ENCODE data around the gene MBTPS2. TPM values are rescaled to one million over a fixed set of nuclear protein-coding genes. Genes with fewer than 3 reads are reported as not detected.

The MBTPS2 gene
- 1 to 10 TPM; 4.3 to 6.7 TPM for total RNA-seq

DNA sequence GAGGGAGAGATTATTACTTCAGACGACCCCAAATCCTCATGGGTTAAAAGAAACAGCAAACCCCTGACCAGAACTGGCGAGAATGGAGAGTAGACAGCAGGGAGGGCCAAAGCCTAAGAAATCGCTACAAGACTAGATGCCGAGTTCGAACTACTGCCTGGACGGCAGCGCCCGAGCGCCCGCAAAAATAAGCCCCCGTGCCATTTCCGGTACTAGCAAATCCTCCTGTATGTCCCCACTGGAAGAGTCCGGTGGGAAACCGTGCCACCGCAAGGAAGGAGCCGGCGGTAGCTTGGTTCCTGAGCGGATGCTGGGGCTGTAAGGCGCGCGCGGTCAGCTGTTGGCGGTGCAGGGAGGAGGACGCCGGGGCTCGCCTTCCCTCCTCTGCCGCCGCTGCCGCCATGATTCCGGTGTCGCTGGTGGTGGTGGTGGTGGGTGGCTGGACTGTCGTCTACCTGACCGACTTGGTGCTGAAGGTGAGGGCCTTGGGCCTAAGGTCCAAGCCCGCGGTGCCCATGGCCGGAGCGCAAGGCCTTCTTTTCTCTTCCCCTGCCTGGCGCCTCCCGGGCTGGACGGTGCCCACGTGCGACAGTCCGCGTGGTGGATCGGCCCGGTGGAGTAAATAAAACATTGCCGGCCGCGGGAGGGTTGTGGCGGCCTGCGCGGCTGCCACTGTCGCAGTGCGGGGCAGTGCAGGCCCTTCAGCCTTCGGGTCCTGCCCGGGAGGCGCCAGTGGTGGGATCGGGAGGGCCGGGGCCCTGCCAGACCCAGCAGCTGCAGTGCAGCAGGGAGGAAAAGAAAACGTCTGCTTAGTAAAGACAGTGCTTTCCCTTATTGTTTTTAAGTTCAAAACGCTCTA is at the start of gene MBTPS2:
TSS of gene MBTPS2 (plus strand) at position 284 of the 859 bp plus-strand sequence. CDS start at position 402, 118 bp downstream.
- H3K4me1 ChIP-seq, result peaks cover 21% of the 10 kb centered on the region
- H3K36me3 ChIP-seq (replicated peaks in 1 of 2; ENCODE audit: insufficient read depth in 1 of 2, low read depth in 2 of 2), result no peaks in the 10 kb centered on the region
- DNase-seq, result peak; percentile 82 to 89 (median 86)
- no peaks in the 10 kb centered on the region for H3K27me3 ChIP-seq
- 1 to 5% methylated on average over 3 to 49 of the region's 61 CpGs for WGBS, 2 donors
- H3K9me3 ChIP-seq, result no peaks in the 10 kb centered on the region
- TF ChIP-seq POLR2A (IDR thresholded peaks at IDR 0.05) (peak; percentile 49 to 88 (median 83)), CTCF (IDR thresholded peaks at IDR 0.05) (peak in 1 of 7 experiments; percentile 17)
- H3K4me3 ChIP-seq, result peak within 1 kb of the TSS; percentile 31 to 56
- peak within 1 kb of the TSS; percentile 40 to 82 (median 79) for H3K27ac ChIP-seq
- intact Hi-C loops (cut with DNase I), result no loop called here
- ATAC-seq, result peak; percentile 99

DNA sequence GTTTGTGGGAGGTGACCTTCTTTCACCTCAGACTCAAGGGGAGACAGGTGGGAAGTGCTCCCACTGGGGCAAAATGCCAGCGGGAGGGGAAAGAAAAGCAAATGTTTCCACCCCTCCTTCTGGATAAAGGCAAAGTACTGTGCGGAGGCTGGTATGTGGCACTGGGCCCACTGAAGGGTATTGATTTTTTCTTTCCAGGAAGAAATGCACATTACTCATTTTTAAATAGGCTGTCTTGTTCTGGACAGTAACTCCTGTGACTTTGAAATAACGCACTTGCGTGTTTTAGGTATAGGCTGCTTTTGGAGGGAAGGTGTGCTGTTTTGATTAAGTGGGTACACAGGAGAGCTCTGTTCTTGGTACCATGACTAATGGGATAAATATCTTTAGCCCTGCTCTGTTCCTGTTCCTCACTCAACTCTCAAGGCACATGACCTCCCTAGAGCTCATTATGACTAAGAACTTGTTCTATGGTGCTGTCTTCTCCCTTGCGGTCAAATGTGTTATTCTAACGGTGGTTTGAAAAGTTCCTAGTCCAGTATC is 40.7 kb upstream of the MBTPS2 start:
- intact Hi-C loops (cut with DNase I), result no loop called here
- ATAC-seq, result peak; percentile 90
- Histone ChIP-seq H3K27ac (peak overlapping the region in 2 of 4 donors; percentile 61 to 63), H3K4me1 (peaks cover 11% of the 10 kb centered on the region), H3K4me3 (no peak overlapping the region), H3K9me3 (no peaks in the 10 kb centered on the region), H3K27me3 (no peaks in the 10 kb centered on the region), H3K36me3 (replicated peaks in 1 of 2; ENCODE audit: insufficient read depth in 1 of 2, low read depth in 2 of 2) (no peaks in the 10 kb centered on the region)
- TF ChIP-seq POLR2A (IDR thresholded peaks at IDR 0.05) (no peak), CTCF (IDR thresholded peaks at IDR 0.05) (peak in 3 of 7 experiments; percentile 10 to 22 (median 14))
- peak; percentile 59 to 69 (median 66) for DNase-seq
- 10 to 25% methylated on average over 4 to 6 of the region's 6 CpGs for whole genome bisulfite sequencing, 2 donors

- Histone ChIP-seq H3K27ac (peak overlapping the region in 2 of 4 donors; percentile 61 to 63), H3K36me3 (replicated peaks in 1 of 2; ENCODE audit: insufficient read depth in 1 of 2, low read depth in 2 of 2) (no peaks in the 10 kb centered on the region), H3K27me3 (no peaks in the 10 kb centered on the region), H3K9me3 (no peaks in the 10 kb centered on the region), H3K4me3 (no peak overlapping the region), H3K4me1 (peaks cover 11% of the 10 kb centered on the region)
- DNase-seq (no peak), ATAC-seq (no peak)
- WGBS, 2 donors, result 75 to 76% methylated on average over 6 of the region's 6 CpGs
- intact Hi-C loops (cut with DNase I), result no loop called here
- TF ChIP-seq CTCF (IDR thresholded peaks at IDR 0.05), result no peak
- TF ChIP-seq POLR2A (IDR thresholded peaks at IDR 0.05), result no peak
These were observed 39.6 kb upstream of the MBTPS2 start for GRCh38 chrX:21799767-21800166.

- Histone ChIP-seq H3K27ac (peak overlapping the region in 3 of 4 donors; percentile 12 to 63 (median 29)), H3K27me3 (no peaks in the 10 kb centered on the region), H3K4me1 (peaks cover 11% of the 10 kb centered on the region), H3K36me3 (replicated peaks in 1 of 2; ENCODE audit: insufficient read depth in 1 of 2, low read depth in 2 of 2) (no peaks in the 10 kb centered on the region), H3K9me3 (no peaks in the 10 kb centered on the region), H3K4me3 (no peak overlapping the region)
- no peak for DNase-seq
- WGBS, 2 donors, result 0% methylated on average over 1 of the region's 1 CpG
- ATAC-seq, result no peak
- TF ChIP-seq CTCF (IDR thresholded peaks at IDR 0.05), result no peak
- intact Hi-C loops (cut with DNase I), result no loop called here
These were observed 39.1 kb upstream of the MBTPS2 start for GRCh38 chrX:21800344-21800770.

Measured in body of pancreas (tissue), 4 donors.